Left ventricle myocardium inferior (tissue), 1 donor: Measurements from ENCODE around the gene CHL1. TPM values are rescaled to one million over a fixed set of nuclear protein-coding genes. Genes with fewer than 3 reads are reported as not detected.

Experiments
- DNase-seq: peaks from one replicate; pipeline ENCODE4 v3.0.0-alpha.2; 2020
- H3K27ac ChIP-seq: fragments of 200-600 bp; replicated peaks from 2 replicates; pipeline ENCODE4 v1.8.0; 2021
- H3K27me3 ChIP-seq: fragments of 200-600 bp; 2 replicates; pipeline ENCODE4 v1.8.0; 2021; ENCODE audit warnings: low read depth
- H3K36me3 ChIP-seq: fragments of 200-600 bp; 2 replicates; pipeline ENCODE4 v1.8.0; 2021
- H3K4me1 ChIP-seq: fragments of 200-600 bp; 2 replicates; pipeline ENCODE4 v1.8.0; 2021
- H3K4me3 ChIP-seq: fragments of 200-600 bp; 2 replicates; pipeline ENCODE4 v1.8.0; 2021; ENCODE audit warnings: mild to moderate bottlenecking, moderate library complexity
- H3K9me3 ChIP-seq: fragments of 200-600 bp; replicated peaks from 2 replicates; pipeline ENCODE4 v1.8.0; 2021
- CTCF ChIP-seq: fragments of 200-600 bp; IDR thresholded peaks from 2 replicates; pipeline ENCODE4 v1.8.0; 2021; ENCODE audit warnings: antibody characterized with exemption, mild to moderate bottlenecking, borderline replicate concordance
- intact Hi-C: fragments of 100-400 bp; cut with micrococcal nuclease; formaldehyde crosslinking; loops from one replicate; pipeline ENCODE4 v1.11.0; 2022
- total RNA-seq: library from RNA; stranded (reverse); fragmentation: NEBNext Ultra II Directional; extraction: Animal tissue kit (Norgen Biotek cat#: 25700); gene quantifications from one replicate; pipeline ENCODE4 v1.2.1, GENCODE V29; 2021
- donor health status: DM: no; HTN: yes; CAD: no; lungs with severe emphysema.

CHL1 gene
- total RNA-seq, 1 donor from 2014 or later: 8.8 TPM

GRCh38 chr3:256501-256900, 59.9 kb downstream of the CHL1 start:
- no peaks in the 10 kb centered on the region for H3K9me3 ChIP-seq
- intact Hi-C loops: no loop called here
- no peak overlapping the region for H3K4me3 ChIP-seq
- H3K36me3 ChIP-seq: no peaks in the 10 kb centered on the region
- no peak for DNase-seq
- H3K4me1 ChIP-seq: no peaks in the 10 kb centered on the region
- H3K27me3 ChIP-seq: no peaks in the 10 kb centered on the region
- no peak overlapping the region for H3K27ac ChIP-seq
- TF ChIP-seq CTCF: no peak

- no peaks in the 10 kb centered on the region for H3K27me3 ChIP-seq
- intact Hi-C loops: no loop called here
- TF ChIP-seq CTCF: no peak
- no peak overlapping the region for H3K27ac ChIP-seq
- no peaks in the 10 kb centered on the region for H3K9me3 ChIP-seq
- H3K4me3 ChIP-seq: no peak overlapping the region
- H3K36me3 ChIP-seq: no peaks in the 10 kb centered on the region
- H3K4me1 ChIP-seq: no peaks in the 10 kb centered on the region
- no peak for DNase-seq
Observed at GRCh38 chr3:257826-258225, 61.3 kb downstream of the CHL1 start.

- Histone ChIP-seq H3K4me1 (no peaks in the 10 kb centered on the region), H3K9me3 (no peaks in the 10 kb centered on the region), H3K4me3 (no peak overlapping the region), H3K27me3 (no peaks in the 10 kb centered on the region), H3K27ac (no peak overlapping the region), H3K36me3 (no peaks in the 10 kb centered on the region)
- DNase-seq: no peak
- TF ChIP-seq CTCF: no peak
- intact Hi-C loops: no loop called here
Observed at GRCh38 chr3:260898-261297, 64.3 kb downstream of the CHL1 start.

- no peak for TF ChIP-seq CTCF
- Histone ChIP-seq H3K4me1 (no peaks in the 10 kb centered on the region), H3K27ac (no peak overlapping the region), H3K27me3 (no peaks in the 10 kb centered on the region), H3K9me3 (no peaks in the 10 kb centered on the region), H3K36me3 (no peaks in the 10 kb centered on the region), H3K4me3 (no peak overlapping the region)
- no peak for DNase-seq
- intact Hi-C loops: no loop called here
Observed at GRCh38 chr3:263393-263792, 66.8 kb downstream of the CHL1 start.

- Histone ChIP-seq H3K9me3 (no peaks in the 10 kb centered on the region), H3K4me3 (no peak overlapping the region), H3K27me3 (no peaks in the 10 kb centered on the region), H3K27ac (no peak overlapping the region), H3K4me1 (no peaks in the 10 kb centered on the region), H3K36me3 (no peaks in the 10 kb centered on the region)
- no peak for DNase-seq
- intact Hi-C loops: no loop called here
- TF ChIP-seq CTCF: no peak
Observed at GRCh38 chr3:264394-265156, 68.0 kb downstream of the CHL1 start.
